ENCODE results near the gene SYT7. TPM values are rescaled to one million over a fixed set of nuclear protein-coding genes. Genes with fewer than 3 reads are reported as not detected.

The SYT7 gene
- total and polyA plus RNA-seq, 7 experiments from 2014 or later, result 0.08 to 0.44 TPM; not detected in 5

GRCh38 chr11:61586792-61587430, 6.0 kb upstream of the SYT7 start:
- ATAC-seq (no peak), DNase-seq (no peak)
- H3K27ac ChIP-seq (ENCODE audit: low read depth, low read length), result no peak overlapping the region
- H3K36me3 ChIP-seq (ENCODE audit: control insufficient read depth in 2 of 3, insufficient read depth in 3 of 3, low read length in 3 of 3), result no peaks in the 10 kb centered on the region
- peaks cover 0 to 12% of the 10 kb centered on the region in 2 donors for H3K4me1 ChIP-seq (ENCODE audit: control insufficient read depth in 2 of 2, insufficient read depth in 2 of 2, low read length in 2 of 2)
- peaks cover 8 to 23% (median 15%) of the 10 kb centered on the region in 7 donors for H3K4me1 Mint-ChIP-seq
- no peaks in the 10 kb centered on the region for H3K36me3 Mint-ChIP-seq
- peak overlapping the region in 6 of 10 donors; percentile 33 to 87 (median 58) for H3K4me3 Mint-ChIP-seq
- no peak overlapping the region for H3K4me3 ChIP-seq (ENCODE audit: low read length)
- H3K27me3 ChIP-seq (ENCODE audit: control insufficient read depth in 2 of 2, insufficient read depth in 2 of 2, low read length in 2 of 2), result peaks cover 0 to 3% of the 10 kb centered on the region in 2 donors
- intact Hi-C loops (cut with micrococcal nuclease), result loop anchor here in 1 of 2 donors (10.0 kb wide), 1 partner anchor 98 kb away; the partner anchor contains the start of gene DAGLA
- H3K27ac Mint-ChIP-seq, result no peak overlapping the region
- POLR2A ChIA-PET, result interaction anchor here (0.6 kb wide), 1 partner anchor 311 kb away, joined by 4 read pairs; no protein-coding TSS in a partner anchor
- H3K9me3 Mint-ChIP-seq, result no peaks in the 10 kb centered on the region
- H3K27me3 Mint-ChIP-seq, result peaks cover 23 to 75% (median 28%) of the 10 kb centered on the region in 5 donors
- CTCF ChIA-PET, result no interaction called here
- H3K9me3 ChIP-seq (ENCODE audit: control insufficient read depth in 2 of 3, low read length in 3 of 3), result no peaks in the 10 kb centered on the region

- intact Hi-C loops (cut with micrococcal nuclease), result loop anchor here in 1 of 2 donors (10.0 kb wide), 1 partner anchor 100 kb away; the partner anchor contains the start of gene DAGLA
- Mint-ChIP-seq H3K36me3 (no peaks in the 10 kb centered on the region), H3K4me1 (peaks cover 13 to 29% (median 20%) of the 10 kb centered on the region in 7 donors), H3K27me3 (peaks cover 18 to 67% (median 23%) of the 10 kb centered on the region in 5 donors), H3K9me3 (no peaks in the 10 kb centered on the region), H3K4me3 (no peak overlapping the region), H3K27ac (no peak overlapping the region)
- DNase-seq, result no peak
- ATAC-seq, result no peak
- H3K36me3 ChIP-seq (ENCODE audit: control insufficient read depth in 2 of 3, insufficient read depth in 3 of 3, low read length in 3 of 3), result no peaks in the 10 kb centered on the region
- H3K4me3 ChIP-seq (ENCODE audit: low read length), result no peak overlapping the region
- ChIA-PET CTCF (no interaction called here), POLR2A (no interaction called here)
- H3K9me3 ChIP-seq (ENCODE audit: control insufficient read depth in 2 of 3, low read length in 3 of 3), result no peaks in the 10 kb centered on the region
- H3K4me1 ChIP-seq (ENCODE audit: control insufficient read depth in 2 of 2, insufficient read depth in 2 of 2, low read length in 2 of 2), result peaks cover 3 to 21% of the 10 kb centered on the region in 2 donors
- no peak overlapping the region for H3K27ac ChIP-seq (ENCODE audit: low read depth, low read length)
- peaks cover 0 to 9% of the 10 kb centered on the region in 2 donors for H3K27me3 ChIP-seq (ENCODE audit: control insufficient read depth in 2 of 2, insufficient read depth in 2 of 2, low read length in 2 of 2)
Measured at GRCh38 chr11:61585115-61585514, 4.2 kb upstream of the SYT7 start.

GRCh38 chr11:61581931-61582330, 1.1 kb upstream of the SYT7 start:
- Histone ChIP-seq H3K36me3 (ENCODE audit: control insufficient read depth in 2 of 3, insufficient read depth in 3 of 3, low read length in 3 of 3) (no peaks in the 10 kb centered on the region), H3K9me3 (ENCODE audit: control insufficient read depth in 2 of 3, low read length in 3 of 3) (no peaks in the 10 kb centered on the region), H3K4me3 (ENCODE audit: low read length) (no peak overlapping the region), H3K27me3 (ENCODE audit: control insufficient read depth in 2 of 2, insufficient read depth in 2 of 2, low read length in 2 of 2) (peaks cover 3 to 18% of the 10 kb centered on the region in 2 donors), H3K4me1 (ENCODE audit: control insufficient read depth in 2 of 2, insufficient read depth in 2 of 2, low read length in 2 of 2) (peaks cover 5 to 12% of the 10 kb centered on the region in 2 donors), H3K27ac (ENCODE audit: low read depth, low read length) (no peak overlapping the region)
- ChIA-PET CTCF (interaction anchor here (0.6 kb wide), 1 partner anchor 51 kb away, joined by 3 read pairs; no protein-coding TSS in a partner anchor), POLR2A (interaction anchor here (0.6 kb wide), 1 partner anchor 55 kb away, joined by 4 read pairs; no protein-coding TSS in a partner anchor)
- Mint-ChIP-seq H3K9me3 (no peaks in the 10 kb centered on the region), H3K27ac (peak overlapping the region in 8 of 9 donors; percentile 6 to 88 (median 60)), H3K27me3 (peaks cover 25 to 70% (median 32%) of the 10 kb centered on the region in 5 donors), H3K4me3 (peak overlapping the region; percentile 76 to 90 (median 86)), H3K36me3 (no peaks in the 10 kb centered on the region), H3K4me1 (peaks cover 8 to 17% (median 10%) of the 10 kb centered on the region in 7 donors)
- no peak for DNase-seq
- intact Hi-C loops (cut with micrococcal nuclease), result loop anchor here in 1 of 2 donors (1.0 to 10.0 kb wide), 5 partner anchors 15 to 741 kb away; partner anchors contain the start of genes DAGLA and LRRC10B
- no peak for ATAC-seq

GRCh38 chr11:61580271-61580888, 496 bp downstream of the SYT7 start:
- Mint-ChIP-seq H3K36me3 (no peaks in the 10 kb centered on the region), H3K4me3 (peak overlapping the region; percentile 62 to 86 (median 68)), H3K9me3 (no peaks in the 10 kb centered on the region), H3K4me1 (peaks cover 8 to 17% (median 10%) of the 10 kb centered on the region in 7 donors), H3K27ac (peak overlapping the region in 1 of 9 donors; percentile 37), H3K27me3 (peaks cover 25 to 57% (median 32%) of the 10 kb centered on the region in 5 donors)
- Histone ChIP-seq H3K36me3 (ENCODE audit: control insufficient read depth in 2 of 3, insufficient read depth in 3 of 3, low read length in 3 of 3) (no peaks in the 10 kb centered on the region), H3K27ac (ENCODE audit: low read depth, low read length) (no peak overlapping the region), H3K4me3 (ENCODE audit: low read length) (no peak overlapping the region), H3K27me3 (ENCODE audit: control insufficient read depth in 2 of 2, insufficient read depth in 2 of 2, low read length in 2 of 2) (peaks cover 3 to 18% of the 10 kb centered on the region in 2 donors), H3K4me1 (ENCODE audit: control insufficient read depth in 2 of 2, insufficient read depth in 2 of 2, low read length in 2 of 2) (peaks cover 5 to 12% of the 10 kb centered on the region in 2 donors), H3K9me3 (ENCODE audit: control insufficient read depth in 2 of 3, low read length in 3 of 3) (no peaks in the 10 kb centered on the region)
- peak in 2 of 9 donors; percentile 5 to 23 for DNase-seq
- ChIA-PET POLR2A (no interaction called here), CTCF (interaction anchor here (0.7 kb wide), 1 partner anchor 844 kb away, joined by 3 read pairs; no protein-coding TSS in a partner anchor)
- ATAC-seq, result peak; percentile 0
- intact Hi-C loops (cut with micrococcal nuclease), result loop anchor here in 1 of 2 donors (2.0 to 10.0 kb wide), 3 partner anchors 72 to 740 kb away; partner anchors contain the start of genes DAGLA and LRRC10B

GRCh38 chr11:61579676-61580270, 1.1 kb downstream of the SYT7 start:
- POLR2A ChIA-PET, result no interaction called here

More at GRCh38 chr11:61579676-61580270, 1.1 kb downstream of the SYT7 start:
- Mint-ChIP-seq H3K9me3 (no peaks in the 10 kb centered on the region), H3K36me3 (no peaks in the 10 kb centered on the region), H3K27me3 (peaks cover 25 to 52% (median 32%) of the 10 kb centered on the region in 5 donors), H3K4me1 (peaks cover 8 to 17% (median 10%) of the 10 kb centered on the region in 7 donors), H3K4me3 (peak overlapping the region; percentile 62 to 85 (median 68)), H3K27ac (peak overlapping the region in 5 of 9 donors; percentile 37 to 56 (median 40))
- Histone ChIP-seq H3K36me3 (ENCODE audit: control insufficient read depth in 2 of 3, insufficient read depth in 3 of 3, low read length in 3 of 3) (no peaks in the 10 kb centered on the region), H3K4me1 (ENCODE audit: control insufficient read depth in 2 of 2, insufficient read depth in 2 of 2, low read length in 2 of 2) (peaks cover 5 to 12% of the 10 kb centered on the region in 2 donors), H3K27me3 (ENCODE audit: control insufficient read depth in 2 of 2, insufficient read depth in 2 of 2, low read length in 2 of 2) (peaks cover 3 to 18% of the 10 kb centered on the region in 2 donors), H3K4me3 (ENCODE audit: low read length) (no peak overlapping the region), H3K27ac (ENCODE audit: low read depth, low read length) (no peak overlapping the region), H3K9me3 (ENCODE audit: control insufficient read depth in 2 of 3, low read length in 3 of 3) (no peaks in the 10 kb centered on the region)
- DNase-seq (peak in 1 of 9 donors; percentile 8), ATAC-seq (no peak)
- intact Hi-C loops (cut with micrococcal nuclease), result loop anchor here in 1 of 2 donors (2.0 to 10.0 kb wide), 3 partner anchors 71 to 739 kb away; partner anchors contain the start of genes DAGLA and LRRC10B
- CTCF ChIA-PET, result interaction anchor here (0.7 kb wide), 1 partner anchor 845 kb away, joined by 3 read pairs; no protein-coding TSS in a partner anchor
